Measurements from ENCODE around the gene MYO1E.
A peak's percentile ranks its signal among the peaks of the same experiment; 100 is the strongest.

The MYO1E gene

GRCh38 chr15:59313641-59314332 lies 58.9 kb downstream of the MYO1E start:
- DNase-seq, result peak; percentile 93

- no peak for DNase-seq
These were observed 60.5 kb downstream of the MYO1E start for GRCh38 chr15:59312205-59312604.

GRCh38 chr15:59311195-59311594 lies 61.5 kb downstream of the MYO1E start:
- no peak for DNase-seq

GRCh38 chr15:59309405-59309804 lies 63.3 kb downstream of the MYO1E start:
- DNase-seq, result no peak

DNA sequence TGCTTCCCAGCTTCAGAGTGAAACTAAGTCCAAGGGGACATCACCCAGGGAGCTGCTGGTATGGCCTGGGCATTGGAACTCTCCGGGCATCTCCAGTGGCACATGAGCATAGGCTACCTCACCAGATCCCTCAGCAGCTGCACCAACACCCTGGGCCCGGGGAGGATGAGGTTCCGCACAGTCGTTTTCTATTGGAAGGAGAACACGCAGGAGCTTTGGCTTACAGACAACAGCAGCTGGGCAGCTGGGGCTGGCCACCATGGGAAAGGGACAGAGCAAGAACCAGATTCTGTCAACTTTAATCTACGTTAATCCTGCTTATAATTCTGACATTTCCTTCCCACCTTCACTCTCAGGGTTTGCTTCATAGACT lies 65.5 kb downstream of the MYO1E start:
- DNase-seq, result no peak

DNA sequence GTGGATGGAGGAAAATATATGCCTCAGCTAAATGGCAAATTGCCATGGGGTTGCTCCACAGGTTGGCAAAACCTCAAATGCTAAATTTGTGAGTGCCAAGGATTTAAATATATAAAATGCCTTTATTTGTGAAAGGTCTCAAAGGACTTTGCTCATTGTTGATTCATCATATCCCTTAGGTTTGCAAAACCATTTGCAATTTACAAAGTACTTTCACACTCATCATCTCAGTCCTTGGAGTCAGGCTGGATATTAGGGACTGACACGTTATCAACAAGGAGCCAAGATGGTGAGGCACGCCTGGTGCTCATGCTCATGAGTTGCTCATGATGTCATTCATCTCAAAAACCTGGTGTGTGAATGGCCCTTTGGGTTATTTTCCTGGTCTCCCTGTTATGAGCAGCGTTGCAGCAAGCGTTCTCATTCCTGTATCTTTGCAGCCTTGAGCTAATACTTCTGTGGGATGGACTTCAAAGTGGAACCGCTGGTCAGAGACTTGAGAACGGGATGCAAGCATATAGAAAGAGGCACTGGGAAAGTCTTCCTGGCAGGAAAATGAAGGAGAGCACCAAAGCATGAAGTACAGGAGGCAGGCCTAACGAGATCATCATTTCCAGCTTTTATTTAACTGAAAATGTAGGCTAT lies 66.0 kb downstream of the MYO1E start:
- no peak for DNase-seq

- DNase-seq, result no peak
These were observed 67.9 kb downstream of the MYO1E start for GRCh38 chr15:59304807-59305206.

GRCh38 chr15:59304034-59304795 lies 68.5 kb downstream of the MYO1E start:
- DNase-seq, result no peak

- DNase-seq, result no peak
These were observed 69.0 kb downstream of the MYO1E start for GRCh38 chr15:59303633-59304032.

DNA sequence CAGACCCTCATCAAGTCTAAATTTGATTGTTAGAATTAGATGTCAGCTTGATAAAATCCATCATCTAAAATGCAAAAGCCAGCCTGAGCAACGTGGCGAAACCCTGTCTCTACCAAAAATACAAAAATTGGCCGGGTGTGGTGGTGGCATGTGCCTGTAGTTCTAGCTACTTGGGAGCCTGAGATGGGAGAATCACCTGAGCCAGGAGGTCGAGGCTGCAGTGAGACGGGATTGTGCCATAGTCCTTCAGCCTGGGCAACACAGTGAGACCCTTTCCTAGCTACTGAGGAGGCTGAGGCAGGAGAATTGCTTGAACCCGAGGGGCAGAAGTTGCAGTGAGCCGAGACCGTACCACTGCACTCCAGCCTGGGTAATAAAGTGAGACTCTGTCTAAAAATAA lies 69.5 kb downstream of the MYO1E start:
- DNase-seq, result no peak

DNA sequence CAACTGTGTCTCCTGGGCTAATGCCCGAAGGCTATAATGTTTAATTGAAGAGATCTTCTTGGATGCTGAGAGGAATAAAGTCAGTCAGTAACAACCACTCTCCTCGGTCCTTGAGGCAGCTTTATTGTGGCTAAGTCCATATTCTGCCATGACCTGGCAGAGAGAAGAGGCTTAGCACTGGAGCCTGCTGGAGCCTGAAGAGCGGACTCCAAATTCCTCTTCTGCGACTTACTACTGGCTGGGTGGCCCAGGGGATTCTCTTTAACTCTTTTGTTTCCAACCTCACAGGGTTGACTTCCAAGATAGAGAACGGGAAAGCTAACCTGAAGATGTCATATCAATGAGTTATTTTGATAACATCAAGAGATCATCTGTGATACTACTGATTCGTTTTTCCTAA lies 71.1 kb downstream of the MYO1E start:
- DNase-seq, result no peak

DNA sequence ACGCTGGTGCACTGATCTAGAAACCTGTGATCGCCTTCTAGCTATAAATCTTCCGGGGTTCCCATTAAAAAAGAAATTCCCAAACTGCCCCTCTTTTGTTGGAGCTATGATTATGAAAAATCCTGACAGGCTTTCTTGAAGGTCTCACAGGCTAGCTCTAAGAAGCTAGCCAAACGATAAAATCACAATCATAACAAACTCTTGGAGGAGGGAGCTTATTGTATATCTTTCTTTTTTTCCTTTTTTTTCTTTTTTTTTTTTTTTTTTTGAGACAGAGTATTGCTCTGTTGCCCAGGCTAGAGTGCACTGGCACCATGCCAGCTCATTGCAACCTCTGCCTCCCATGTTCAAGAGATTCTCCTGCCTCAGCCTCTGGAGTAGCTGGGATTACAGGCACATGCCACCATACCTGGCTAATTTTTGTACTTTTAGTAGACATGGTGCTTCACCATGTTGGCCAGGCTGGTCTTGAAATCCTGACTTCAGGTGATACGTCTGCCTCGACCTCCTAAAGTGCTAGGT lies 72.0 kb downstream of the MYO1E start:
- DNase-seq, result no peak

- DNase-seq, result no peak
These were observed 72.6 kb downstream of the MYO1E start for GRCh38 chr15:59299929-59300617.

DNA sequence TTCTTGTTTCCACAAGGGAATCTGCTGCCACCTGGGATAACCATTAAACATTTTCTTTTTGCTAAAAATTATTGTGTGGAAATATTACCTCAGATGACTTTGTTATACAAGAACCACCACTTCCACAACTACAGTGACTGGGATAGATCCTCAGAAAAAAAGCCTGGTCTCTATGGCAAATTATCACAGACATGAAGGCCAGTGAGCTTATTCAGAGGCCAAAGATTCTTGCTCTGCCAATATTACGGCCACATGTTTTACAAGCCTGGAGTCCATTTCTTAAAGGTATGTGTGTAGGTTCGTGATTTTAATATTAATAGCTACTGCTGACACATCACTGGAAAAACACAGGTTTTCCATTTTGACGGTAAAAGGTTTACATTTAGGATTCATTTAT lies 73.8 kb downstream of the MYO1E start:
- no peak for DNase-seq

DNA sequence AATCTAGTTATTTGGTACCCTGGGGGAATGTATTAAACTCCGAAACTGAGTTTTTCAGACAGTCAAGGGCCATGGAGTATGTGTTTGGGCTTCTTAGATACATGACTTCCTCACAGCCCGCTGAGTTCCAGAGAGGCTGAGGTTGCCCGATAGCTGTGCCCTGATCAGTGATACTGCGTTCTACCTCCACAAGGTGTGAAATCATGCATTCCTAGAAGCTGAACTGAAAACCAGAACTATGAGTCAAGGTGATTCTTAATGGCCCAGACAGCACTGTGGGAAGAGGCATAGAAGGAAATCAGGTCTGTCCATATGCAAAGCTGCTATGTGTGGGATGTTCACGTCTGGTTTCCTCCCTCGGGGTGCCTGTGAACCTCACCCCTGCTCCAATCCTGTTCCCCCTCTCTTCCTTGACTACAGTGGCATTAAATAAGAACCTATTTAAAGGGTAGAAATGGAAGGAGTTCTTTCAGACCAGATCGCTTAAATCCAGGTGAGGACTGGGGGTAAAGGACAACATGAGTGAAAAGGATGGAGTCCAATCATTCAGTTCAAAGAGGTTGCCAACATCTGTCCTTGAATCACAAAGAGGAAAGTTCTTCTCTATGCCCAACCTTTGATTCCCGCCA lies 74.3 kb downstream of the MYO1E start:
- no peak for DNase-seq

GRCh38 chr15:59296181-59296617 lies 76.5 kb downstream of the MYO1E start:
- no peak for DNase-seq

DNA sequence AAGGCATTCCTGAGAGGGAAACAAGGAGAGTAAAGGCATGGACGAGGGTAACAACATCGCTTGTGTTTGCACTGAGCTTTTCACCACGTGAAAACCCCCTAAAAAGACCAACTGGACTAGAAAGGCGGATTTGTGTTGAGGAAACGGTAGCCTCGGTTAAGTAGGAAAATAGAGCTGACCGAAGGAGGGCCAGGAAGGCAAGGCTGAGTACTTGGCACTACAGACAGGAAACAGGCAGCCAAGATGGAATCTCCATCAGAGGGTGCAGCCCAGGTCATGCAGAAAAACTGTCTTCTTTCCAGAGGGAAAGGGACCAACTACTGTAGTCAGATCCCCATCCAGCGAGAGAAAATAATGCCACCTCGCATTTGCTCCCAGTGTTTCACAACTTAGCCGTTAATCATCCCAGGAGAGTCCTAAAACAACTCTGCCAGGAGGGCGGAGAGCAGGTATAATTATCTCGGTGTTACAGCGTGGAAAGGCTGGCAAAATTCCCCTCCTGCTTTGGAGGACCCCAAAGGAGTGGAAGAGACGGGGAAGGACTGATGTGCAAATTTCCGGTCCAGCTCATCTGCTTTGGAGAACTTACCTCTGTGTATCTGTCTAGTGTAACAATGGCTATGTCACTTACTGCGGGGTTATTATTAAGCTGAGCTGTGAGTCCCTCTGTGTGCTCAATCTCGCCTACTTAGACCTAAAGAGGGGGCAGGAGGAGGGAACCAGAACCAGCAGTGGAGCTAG lies 77.2 kb downstream of the MYO1E start:
- no peak for DNase-seq

GRCh38 chr15:59294574-59295260 lies 78.0 kb downstream of the MYO1E start:
- DNase-seq, result no peak

GRCh38 chr15:59292442-59293151 lies 80.1 kb downstream of the MYO1E start:
- DNase-seq, result no peak

DNA sequence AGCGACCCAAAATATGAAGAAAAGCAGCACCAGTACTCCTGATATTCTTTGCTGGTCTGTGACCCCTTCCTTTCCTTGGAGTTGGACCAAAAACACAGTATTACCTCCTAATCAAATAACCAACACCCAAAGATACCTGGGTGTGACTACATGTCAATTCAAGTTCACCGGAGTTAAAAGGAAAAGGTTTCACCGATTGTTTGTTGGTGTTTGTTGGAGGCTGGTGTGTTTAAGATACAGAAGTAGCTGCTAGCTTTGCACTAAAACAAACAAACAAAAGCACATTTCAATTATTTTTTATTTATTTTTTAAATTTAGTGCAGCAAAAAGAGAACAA lies 81.5 kb downstream of the MYO1E start:
- no peak for DNase-seq

All from COR-L47 (cell line).